OCI-LY1 (cell line): ENCODE data around the gene SFTPB.

Experiments used
- H2AFZ ChIP-seq: fragments of 200-600 bp; sonication (generic), shearing (Covaris generic); 2 replicates; pipeline ENCODE4 v1.6.0; 2014; ENCODE audit warnings: antibody characterized with exemption, mild to moderate bottlenecking, low read length
- H3F3A ChIP-seq: fragments of 200-600 bp; sonication (generic), shearing (Covaris generic); 2 replicates; pipeline ENCODE4 v1.6.0; 2014; ENCODE audit warnings: mild to moderate bottlenecking, antibody characterized with exemption, low read length, moderate library complexity; ENCODE audit not compliant: insufficient read depth
- H3K27ac ChIP-seq: fragments of 200-600 bp; sonication (generic); 2 replicates; pipeline ENCODE4 v1.5.1; 2014; ENCODE audit warnings: low read length, mixed run types, mild to moderate bottlenecking, low read depth; ENCODE audit not compliant: poor library complexity, severe bottlenecking
- H3K27me3 ChIP-seq: fragments of 200-600 bp; sonication (generic); 2 replicates; pipeline ENCODE4 v1.6.0; 2014; ENCODE audit warnings: antibody characterized with exemption, mild to moderate bottlenecking, low read length, moderate library complexity; ENCODE audit not compliant: insufficient read depth
- H3K36me3 ChIP-seq: fragments of 200-600 bp; sonication (generic); 2 replicates; pipeline ENCODE4 v1.6.1; 2014; ENCODE audit warnings: mild to moderate bottlenecking, antibody characterized with exemption, low read length, moderate library complexity, mixed read lengths; ENCODE audit not compliant: insufficient read depth
- H3K4me1 ChIP-seq: fragments of 200-600 bp; sonication (generic); 2 replicates; pipeline ENCODE4 v1.5.1; 2014; ENCODE audit warnings: mild to moderate bottlenecking, low read length, moderate library complexity; ENCODE audit not compliant: insufficient read depth, severe bottlenecking
- H3K4me2 ChIP-seq: fragments of 200-600 bp; sonication (generic), shearing (Covaris generic); 2 replicates; pipeline ENCODE4 v1.6.1; 2014; ENCODE audit warnings: low read length
- H3K4me3 ChIP-seq: fragments of 200-600 bp; sonication (generic); 2 replicates; pipeline ENCODE4 v1.5.1; 2014; ENCODE audit warnings: low read length, low read depth, mild to moderate bottlenecking, mixed read lengths; ENCODE audit not compliant: poor library complexity, severe bottlenecking
- H3K79me2 ChIP-seq: fragments of 200-600 bp; shearing (Covaris generic); 2 replicates; pipeline ENCODE4 v1.6.1; 2016; ENCODE audit warnings: mixed run types, low read length, mixed read lengths; ENCODE audit not compliant: insufficient read depth
- H3K9ac ChIP-seq: fragments of 200-600 bp; sonication (generic), shearing (Covaris generic); 2 replicates; pipeline ENCODE4 v1.6.1; 2014; ENCODE audit warnings: mild to moderate bottlenecking, low read length, mixed read lengths
- H3K9me2 ChIP-seq: fragments of 200-600 bp; sonication (generic), shearing (Covaris generic); 2 replicates; pipeline ENCODE4 v1.6.1; 2014; ENCODE audit warnings: low read depth, mild to moderate bottlenecking, low read length, mixed read lengths
- H3K9me3 ChIP-seq: fragments of 200-600 bp; shearing (Covaris generic); 2 replicates; pipeline ENCODE4 v1.6.1; 2014; ENCODE audit warnings: low read length, mixed read lengths
- H4K20me1 ChIP-seq: fragments of 200-600 bp; sonication (generic), shearing (Covaris generic); 2 replicates; pipeline ENCODE4 v1.6.0; 2016; ENCODE audit warnings: mild to moderate bottlenecking, low read length; ENCODE audit not compliant: insufficient read depth
- CTCF ChIP-seq: fragments of 200-600 bp; sonication (generic), shearing (Covaris generic); IDR thresholded peaks from 2 replicates; pipeline ENCODE4 v1.5.1; 2017; ENCODE audit warnings: mild to moderate bottlenecking, antibody characterized with exemption, low read length, moderate library complexity, mixed read lengths
- EZH2 ChIP-seq: fragments of 200-600 bp; sonication (generic), shearing (Covaris generic); IDR thresholded peaks from 2 replicates; pipeline ENCODE4 v1.8.0; 2017; ENCODE audit warnings: borderline replicate concordance, mixed run types, mild to moderate bottlenecking, antibody characterized with exemption, low read length, moderate library complexity, mixed read lengths

The SFTPB gene

GRCh38 chr2:85678794-85679672 lies 11.0 kb upstream of the SFTPB start:
- no peak overlapping the region for H3K9ac ChIP-seq
- peaks cover 3% of the 10 kb centered on the region for H3K4me1 ChIP-seq
- H3K27ac ChIP-seq: no peak overlapping the region
- no peak overlapping the region for H3K4me3 ChIP-seq
- no peaks in the 10 kb centered on the region for H3K9me3 ChIP-seq
- no peaks in the 10 kb centered on the region for H3K9me2 ChIP-seq
- peak overlapping the region; percentile 34; the same call in 1 of the 2 replicates for H3K4me2 ChIP-seq
- H2AFZ ChIP-seq: no peak overlapping the region
- no peaks in the 10 kb centered on the region for H3K27me3 ChIP-seq
- no peaks in the 10 kb centered on the region for H3K79me2 ChIP-seq
- H3F3A ChIP-seq: no peaks in the 10 kb centered on the region
- TF ChIP-seq CTCF (peak; percentile 95), EZH2 (no peak)
- no peaks in the 10 kb centered on the region for H3K36me3 ChIP-seq
- H4K20me1 ChIP-seq: no peaks in the 10 kb centered on the region

DNA sequence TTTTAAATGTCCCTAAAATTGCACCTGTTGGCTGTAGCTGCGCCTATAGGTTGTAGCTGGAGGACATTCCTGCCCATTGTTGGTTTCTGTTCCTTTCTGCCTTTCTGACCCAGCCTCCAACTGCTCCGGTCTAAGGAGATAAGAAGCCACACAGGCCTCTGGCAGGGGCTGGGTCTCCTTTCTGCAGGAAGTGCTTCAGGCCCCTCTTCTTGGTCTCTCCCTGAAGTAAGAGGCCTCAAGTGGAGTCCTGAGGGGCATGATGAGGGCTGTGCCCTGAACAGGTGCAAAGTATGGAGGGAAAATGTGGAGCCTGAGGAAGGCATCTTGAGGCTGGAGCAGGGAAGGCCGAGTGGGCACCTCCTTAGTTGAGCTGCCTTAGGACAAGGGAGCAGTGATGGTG lies 10.4 kb upstream of the SFTPB start:
- Histone ChIP-seq H3K27ac (no peak overlapping the region), H3K4me3 (no peak overlapping the region), H3K9me3 (no peaks in the 10 kb centered on the region), H3K4me1 (peaks cover 3% of the 10 kb centered on the region), H3K27me3 (no peaks in the 10 kb centered on the region), H3K4me2 (no peak overlapping the region), H3K9ac (no peak overlapping the region), H4K20me1 (no peaks in the 10 kb centered on the region), H2AFZ (no peak overlapping the region), H3K79me2 (no peaks in the 10 kb centered on the region), H3K36me3 (no peaks in the 10 kb centered on the region), H3K9me2 (no peaks in the 10 kb centered on the region), H3F3A (no peaks in the 10 kb centered on the region)
- TF ChIP-seq CTCF (no peak), EZH2 (no peak)

DNA sequence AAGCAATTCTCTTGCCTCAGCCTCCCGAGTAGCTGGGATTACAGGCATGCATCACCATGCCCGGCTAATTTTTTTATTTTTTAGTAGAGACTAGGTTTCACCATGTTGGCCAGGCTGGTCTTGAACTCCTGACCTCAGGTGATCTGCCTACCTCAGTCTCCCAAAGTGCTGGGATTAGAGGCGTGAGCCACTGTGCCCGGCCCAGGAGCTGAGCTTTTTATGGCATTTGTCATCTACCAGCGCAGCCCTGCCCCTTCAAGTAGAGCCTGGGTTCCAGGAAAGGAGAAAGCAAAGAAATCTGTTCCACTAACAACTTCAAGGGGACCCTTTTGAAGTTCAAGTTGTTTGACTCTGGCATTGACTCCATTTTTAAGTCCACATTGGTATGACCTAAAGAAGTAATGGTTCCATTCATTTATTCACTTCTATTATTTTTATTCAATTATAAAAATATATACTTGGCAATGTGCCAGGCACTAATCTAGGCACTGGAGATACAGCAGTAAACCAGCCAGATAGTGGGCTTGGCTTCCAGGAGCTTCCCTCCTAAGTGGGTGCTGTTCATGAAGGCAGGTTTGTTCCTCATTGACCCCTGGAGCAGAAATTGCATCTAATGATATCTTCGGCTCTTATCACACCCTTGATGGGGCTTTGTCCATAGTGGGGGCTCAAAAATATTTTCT lies 8.0 kb upstream of the SFTPB start:
- H4K20me1 ChIP-seq: no peaks in the 10 kb centered on the region
- no peaks in the 10 kb centered on the region for H3K9me3 ChIP-seq
- no peaks in the 10 kb centered on the region for H3K36me3 ChIP-seq
- H2AFZ ChIP-seq: no peak overlapping the region
- H3K27me3 ChIP-seq: no peaks in the 10 kb centered on the region
- TF ChIP-seq EZH2 (no peak), CTCF (no peak)
- H3K4me1 ChIP-seq: peaks cover 3% of the 10 kb centered on the region
- no peak overlapping the region for H3K27ac ChIP-seq
- no peak overlapping the region for H3K4me3 ChIP-seq
- no peaks in the 10 kb centered on the region for H3K79me2 ChIP-seq
- H3F3A ChIP-seq: no peaks in the 10 kb centered on the region
- H3K4me2 ChIP-seq: no peak overlapping the region
- H3K9ac ChIP-seq: no peak overlapping the region
- H3K9me2 ChIP-seq: no peaks in the 10 kb centered on the region
